Activated T-helper 1 cell treated with anti-CD3 and anti-CD28 coated beads, Interleukin-12 subunit alpha, Interleukin-12 subunit beta, Interleukin-2, Interleukin-4 antibody, amounts not matched to agents 30 ng/mL and 10 ng/mL and 1 ng/mL, durations not matched to agents 14 hours and 24 hours and 36 hours (primary cell): Measurements from ENCODE around the gene HMGB2. TPM values are rescaled to one million over a fixed set of nuclear protein-coding genes. Genes with fewer than 3 reads are reported as not detected.

Experiments used
- DNase-seq: peaks from one replicate; pipeline ENCODE4 v3.0.0; 2021; ENCODE audit warnings: low spot score
- H3K27ac Mint-ChIP-seq: one replicate; pipeline ENCODE4 v1.8.0; 2021; ENCODE audit warnings: mild to moderate bottlenecking, mixed read lengths
- H3K27me3 Mint-ChIP-seq: one replicate; pipeline ENCODE4 v1.8.0; 2022; ENCODE audit warnings: mild to moderate bottlenecking, moderate library complexity, mixed read lengths; ENCODE audit not compliant: insufficient read depth
- H3K36me3 Mint-ChIP-seq: one replicate; pipeline ENCODE4 v1.8.0; 2021; ENCODE audit warnings: low read depth, mixed read lengths
- H3K4me1 Mint-ChIP-seq: one replicate; pipeline ENCODE4 v1.8.0; 2021; ENCODE audit warnings: low read depth, mixed read lengths
- H3K4me3 Mint-ChIP-seq: one replicate; pipeline ENCODE4 v1.8.0; 2021; ENCODE audit warnings: mild to moderate bottlenecking, moderate library complexity, mixed read lengths
- H3K9me3 Mint-ChIP-seq: one replicate; pipeline ENCODE4 v1.8.0; 2021; ENCODE audit warnings: mixed read lengths
- intact Hi-C: fragments of 100-400 bp; cut with micrococcal nuclease; formaldehyde crosslinking; loops from one replicate; pipeline ENCODE4 v1.15.1; 2024
- total RNA-seq: library from RNA; stranded (reverse); gene quantifications from 2 replicates; pipeline ENCODE4 v1.2.3, GENCODE V29; 2022

The HMGB2 gene
- total RNA-seq, 1 donor from 2014 or later = 274 TPM

GRCh38 chr4:173301518-173302201 is 32.5 kb downstream of the HMGB2 start:
- DNase-seq = no peak
- H3K9me3 Mint-ChIP-seq = no peaks in the 10 kb centered on the region
- H3K27me3 Mint-ChIP-seq = no peaks in the 10 kb centered on the region
- no peaks in the 10 kb centered on the region for H3K36me3 Mint-ChIP-seq
- no peak overlapping the region for H3K4me3 Mint-ChIP-seq
- no peak overlapping the region for H3K27ac Mint-ChIP-seq
- H3K4me1 Mint-ChIP-seq = no peaks in the 10 kb centered on the region
- intact Hi-C loops = loop anchor here (1.0 kb wide), 2 partner anchors 275 to 288 kb away; no protein-coding TSS in a partner anchor

GRCh38 chr4:173294444-173294843 is 39.7 kb downstream of the HMGB2 start:
- no peak for DNase-seq
- intact Hi-C loops = no loop called here
- Mint-ChIP-seq H3K36me3 (no peaks in the 10 kb centered on the region), H3K9me3 (no peaks in the 10 kb centered on the region), H3K27me3 (no peaks in the 10 kb centered on the region), H3K27ac (no peak overlapping the region), H3K4me3 (no peak overlapping the region), H3K4me1 (peaks cover 4% of the 10 kb centered on the region)

- H3K4me3 Mint-ChIP-seq = no peak overlapping the region
- no peaks in the 10 kb centered on the region for H3K9me3 Mint-ChIP-seq
- no peak for DNase-seq
- H3K36me3 Mint-ChIP-seq = no peaks in the 10 kb centered on the region
- peaks cover 12% of the 10 kb centered on the region for H3K4me1 Mint-ChIP-seq
- no peak overlapping the region for H3K27ac Mint-ChIP-seq
- intact Hi-C loops = no loop called here
- H3K27me3 Mint-ChIP-seq = no peaks in the 10 kb centered on the region
These were observed 40.5 kb downstream of the HMGB2 start for GRCh38 chr4:173293663-173294062.

GRCh38 chr4:173291899-173292298 is 42.3 kb downstream of the HMGB2 start:
- Mint-ChIP-seq H3K4me1 (peaks cover 17% of the 10 kb centered on the region), H3K36me3 (no peaks in the 10 kb centered on the region), H3K27me3 (no peaks in the 10 kb centered on the region), H3K9me3 (no peaks in the 10 kb centered on the region), H3K4me3 (no peak overlapping the region), H3K27ac (no peak overlapping the region)
- intact Hi-C loops = no loop called here
- DNase-seq = no peak

GRCh38 chr4:173289353-173289727 is 44.8 kb downstream of the HMGB2 start:
- Mint-ChIP-seq H3K27ac (no peak overlapping the region), H3K36me3 (no peaks in the 10 kb centered on the region), H3K4me3 (peak overlapping the region; percentile 57), H3K9me3 (peaks cover 4% of the 10 kb centered on the region), H3K27me3 (no peaks in the 10 kb centered on the region), H3K4me1 (peaks cover 17% of the 10 kb centered on the region)
- intact Hi-C loops = no loop called here
- DNase-seq = no peak

GRCh38 chr4:173288698-173289352 is 45.3 kb downstream of the HMGB2 start:
- peak overlapping the region; percentile 57 for H3K4me3 Mint-ChIP-seq
- intact Hi-C loops = loop anchor here (1.0 kb wide), 3 partner anchors 29 to 205 kb away; no protein-coding TSS in a partner anchor
- peak overlapping the region; percentile 67 for H3K27ac Mint-ChIP-seq
- no peaks in the 10 kb centered on the region for H3K36me3 Mint-ChIP-seq
- no peak for DNase-seq
- peaks cover 17% of the 10 kb centered on the region for H3K4me1 Mint-ChIP-seq
- H3K27me3 Mint-ChIP-seq = no peaks in the 10 kb centered on the region
- peaks cover 4% of the 10 kb centered on the region for H3K9me3 Mint-ChIP-seq

- intact Hi-C loops = loop anchor here (1.0 kb wide), 3 partner anchors 30 to 206 kb away; no protein-coding TSS in a partner anchor
- Mint-ChIP-seq H3K27me3 (no peaks in the 10 kb centered on the region), H3K27ac (peak overlapping the region; percentile 67), H3K36me3 (no peaks in the 10 kb centered on the region), H3K4me1 (peaks cover 17% of the 10 kb centered on the region), H3K4me3 (no peak overlapping the region), H3K9me3 (peaks cover 4% of the 10 kb centered on the region)
- DNase-seq = peak; percentile 62
These were observed 45.9 kb downstream of the HMGB2 start for GRCh38 chr4:173288296-173288695.

- DNase-seq = no peak
- no peaks in the 10 kb centered on the region for H3K27me3 Mint-ChIP-seq
- no peak overlapping the region for H3K4me3 Mint-ChIP-seq
- H3K9me3 Mint-ChIP-seq = peaks cover 4% of the 10 kb centered on the region
- H3K27ac Mint-ChIP-seq = no peak overlapping the region
- no peaks in the 10 kb centered on the region for H3K36me3 Mint-ChIP-seq
- intact Hi-C loops = no loop called here
- peaks cover 17% of the 10 kb centered on the region for H3K4me1 Mint-ChIP-seq
These were observed 46.7 kb downstream of the HMGB2 start for GRCh38 chr4:173287486-173287885.

GRCh38 chr4:173284463-173284862 is 49.7 kb downstream of the HMGB2 start:
- peaks cover 4% of the 10 kb centered on the region for H3K9me3 Mint-ChIP-seq
- no peaks in the 10 kb centered on the region for H3K27me3 Mint-ChIP-seq
- no peak overlapping the region for H3K27ac Mint-ChIP-seq
- no peak overlapping the region for H3K4me3 Mint-ChIP-seq
- no peaks in the 10 kb centered on the region for H3K36me3 Mint-ChIP-seq
- intact Hi-C loops = no loop called here
- peaks cover 22% of the 10 kb centered on the region for H3K4me1 Mint-ChIP-seq
- no peak for DNase-seq

GRCh38 chr4:173282626-173283025 is 51.5 kb downstream of the HMGB2 start:
- no peak for DNase-seq
- H3K4me3 Mint-ChIP-seq = no peak overlapping the region
- intact Hi-C loops = no loop called here
- peaks cover 4% of the 10 kb centered on the region for H3K9me3 Mint-ChIP-seq
- H3K36me3 Mint-ChIP-seq = peaks cover 2% of the 10 kb centered on the region
- H3K27ac Mint-ChIP-seq = no peak overlapping the region
- no peaks in the 10 kb centered on the region for H3K27me3 Mint-ChIP-seq
- H3K4me1 Mint-ChIP-seq = peaks cover 9% of the 10 kb centered on the region

GRCh38 chr4:173282256-173282562 is 51.9 kb downstream of the HMGB2 start:
- Mint-ChIP-seq H3K4me3 (no peak overlapping the region), H3K9me3 (peaks cover 4% of the 10 kb centered on the region), H3K4me1 (peaks cover 9% of the 10 kb centered on the region), H3K27me3 (no peaks in the 10 kb centered on the region), H3K36me3 (peaks cover 2% of the 10 kb centered on the region), H3K27ac (no peak overlapping the region)
- DNase-seq = no peak
- intact Hi-C loops = no loop called here

GRCh38 chr4:173281406-173282255 is 52.5 kb downstream of the HMGB2 start:
- Mint-ChIP-seq H3K27me3 (no peaks in the 10 kb centered on the region), H3K4me3 (no peak overlapping the region), H3K36me3 (peaks cover 2% of the 10 kb centered on the region), H3K27ac (no peak overlapping the region), H3K4me1 (peaks cover 9% of the 10 kb centered on the region), H3K9me3 (peaks cover 4% of the 10 kb centered on the region)
- intact Hi-C loops = no loop called here
- DNase-seq = no peak
